GM12878 (cell line): ENCODE data around the gene FBXW8. TPM values are rescaled to one million over a fixed set of nuclear protein-coding genes. Genes with fewer than 3 reads are reported as not detected.

Experiments
- ATAC-seq: fragments of 200-7000 bp; cut with Tn5 transposase; 3 replicates; pipeline ENCODE4 v1.9.1; 2020; ENCODE audit warnings: mild to moderate bottlenecking, moderate library complexity
- BruUV-seq: library from RNA; stranded (reverse); fragments of 400-500 nt; replicated peaks from 2 replicates; lab custom pipeline; 2021; lab: Mats Ljungman, UMichigan
- CTCF ChIA-PET: fragments of 300-600 bp; sonication (Branson Sonifier 250); formaldehyde crosslinking; extraction: SDS; loops from one replicate; lab custom pipeline; 2021; ENCODE audit warnings: inconsistent platforms; lab: Yijun Ruan, JAX
- POLR2A ChIA-PET: fragments of 350-600 bp; formaldehyde crosslinking; extraction: SDS; loops from one replicate; lab custom pipeline; 2021; ENCODE audit warnings: inconsistent platforms; lab: Charles Lee
- RAD21 ChIA-PET: fragments of 300-600 bp; sonication (Branson Sonifier 250); formaldehyde crosslinking; loops from one replicate; lab custom pipeline; 2023; ENCODE audit warnings: antibody characterized with exemption; ENCODE audit not compliant: unreplicated experiment; lab: Charles Lee
- SMC1A ChIA-PET: fragments of 300-600 bp; sonication (Branson Sonifier 250); formaldehyde crosslinking; loops from one replicate; lab custom pipeline; 2023; ENCODE audit not compliant: unreplicated experiment, uncharacterized antibody; lab: Charles Lee
- DNase-seq: peaks from one replicate; pipeline ENCODE4 v3.0.0-alpha.2; 2011; ENCODE audit warnings: low read depth, low spot score
- FAIRE-seq: peaks from 3 replicates; lab custom pipeline; 2011; peaks lifted over from hg19 to GRCh38; lab: Jason Lieb, UNC
- H2AFZ ChIP-seq: 2 replicates; pipeline ENCODE4 v1.6.0; 2011; ENCODE audit warnings: low read depth, low read length, control low read depth; ENCODE audit not compliant: control insufficient read depth
- H3K27ac ChIP-seq: 2 replicates; pipeline ENCODE4 v1.5.1; 2011; ENCODE audit warnings: control low read depth; ENCODE audit not compliant: control insufficient read depth, insufficient read depth
- H3K27me3 ChIP-seq, 2 experiments: replicated peaks in 1 of 2; 2 replicates each; pipeline versions ENCODE4 v1.6.0 to v1.6.1; 2011; ENCODE audit warnings: low read length in 1 of 2; ENCODE audit not compliant: control insufficient read depth in 2 of 2, insufficient read depth in 2 of 2
- H3K36me3 ChIP-seq, 2 experiments: 2 replicates each; pipeline ENCODE4 v1.5.1; 2011; ENCODE audit warnings: low read length in 1 of 2; ENCODE audit not compliant: control insufficient read depth in 2 of 2, insufficient read depth in 2 of 2
- H3K4me1 ChIP-seq: 2 replicates; pipeline ENCODE4 v1.6.1; 2011; ENCODE audit warnings: mild to moderate bottlenecking, low read length, moderate library complexity, mixed read lengths; ENCODE audit not compliant: control insufficient read depth, insufficient read depth
- H3K4me2 ChIP-seq: 2 replicates; pipeline ENCODE4 v1.6.0; 2011; ENCODE audit warnings: control low read depth; ENCODE audit not compliant: control insufficient read depth, insufficient read depth
- H3K4me3 ChIP-seq: fragments of 200-600 bp; sonication (generic); 2 replicates; pipeline ENCODE4 v1.5.1; 2016
- H3K79me2 ChIP-seq: 2 replicates; pipeline ENCODE4 v1.6.0; 2011; ENCODE audit warnings: low read length; ENCODE audit not compliant: control insufficient read depth, insufficient read depth
- H3K9ac ChIP-seq: 2 replicates; pipeline ENCODE4 v1.8.0; 2011; ENCODE audit warnings: low read length, control low read depth, mixed read lengths; ENCODE audit not compliant: control insufficient read depth, insufficient read depth
- H3K9me3 ChIP-seq: replicated peaks from 3 replicates; pipeline ENCODE4 v1.5.1; 2011; ENCODE audit warnings: mild to moderate bottlenecking, low read length; ENCODE audit not compliant: control insufficient read depth, insufficient read depth
- H4K20me1 ChIP-seq: 2 replicates; pipeline ENCODE4 v1.6.0; 2011; ENCODE audit not compliant: control insufficient read depth, insufficient read depth
- ATF2 ChIP-seq: IDR thresholded peaks from 2 replicates; pipeline ENCODE4 v1.6.1; 2012; ENCODE audit warnings: low read length, inconsistent platforms
- BACH1 ChIP-seq: fragments of 450-650 bp; IDR thresholded peaks from 2 replicates; pipeline ENCODE4 v1.6.1; 2017; ENCODE audit warnings: mild to moderate bottlenecking, borderline replicate concordance
- BCL11A ChIP-seq: IDR thresholded peaks from 2 replicates; pipeline ENCODE4 v1.6.1; 2011; ENCODE audit warnings: low read depth, low read length
- BMI1 ChIP-seq: fragments of 450-650 bp; IDR thresholded peaks from 2 replicates; pipeline ENCODE4 v1.6.1; 2016; ENCODE audit warnings: mild to moderate bottlenecking, moderate library complexity, borderline replicate concordance
- CBX3 ChIP-seq: fragments of 200-600 bp; sonication (generic); IDR thresholded peaks from 2 replicates; pipeline ENCODE4 v1.6.1; 2016; ENCODE audit warnings: low read depth, borderline replicate concordance
- CHD2 ChIP-seq: IDR thresholded peaks from 2 replicates; pipeline ENCODE4 v1.6.1; 2011; ENCODE audit warnings: low read depth, low read length, improper control_type of control experiment, borderline replicate concordance
- CHD4 ChIP-seq: fragments of 200-600 bp; sonication (generic); IDR thresholded peaks from 2 replicates; pipeline ENCODE4 v1.6.1; 2016; ENCODE audit warnings: mild to moderate bottlenecking
- CREM ChIP-seq: IDR thresholded peaks from 2 replicates; pipeline ENCODE4 v1.6.1; 2014; ENCODE audit warnings: antibody characterized with exemption, low read depth
- GABPA ChIP-seq: IDR thresholded peaks from 2 replicates; pipeline ENCODE4 v1.6.1; 2014; ENCODE audit warnings: antibody characterized with exemption, low read depth, mild to moderate bottlenecking, inconsistent platforms
- HCFC1 ChIP-seq: fragments of 150-350 bp; IDR thresholded peaks from 2 replicates; pipeline ENCODE4 v1.6.1; 2014; ENCODE audit warnings: low read length
- IKZF2 ChIP-seq, 2 experiments: fragments of 450-650 bp; IDR thresholded peaks; 2 replicates each; pipeline ENCODE4 v1.6.1; 2017; ENCODE audit warnings: mild to moderate bottlenecking in 2 of 2, moderate library complexity in 2 of 2
- LARP7 ChIP-seq: fragments of 450-650 bp; IDR thresholded peaks from 2 replicates; pipeline ENCODE4 v1.6.1; 2017; ENCODE audit warnings: mild to moderate bottlenecking
- MTA3 ChIP-seq: IDR thresholded peaks from 2 replicates; pipeline ENCODE4 v1.6.1; 2012; ENCODE audit warnings: low read length, inconsistent platforms, borderline replicate concordance
- NBN ChIP-seq: fragments of 450-650 bp; IDR thresholded peaks from 2 replicates; pipeline ENCODE4 v1.6.1; 2016
- RAD51 ChIP-seq: fragments of 450-650 bp; IDR thresholded peaks from 2 replicates; pipeline ENCODE4 v1.6.1; 2016; ENCODE audit warnings: moderate library complexity, mild to moderate bottlenecking, inconsistent platforms
- RUNX3 ChIP-seq: IDR thresholded peaks from 2 replicates; pipeline ENCODE4 v1.6.1; 2012; ENCODE audit warnings: low read length, inconsistent platforms
- SMC3 ChIP-seq: IDR thresholded peaks from 2 replicates; pipeline ENCODE4 v1.6.1; 2011; ENCODE audit warnings: low read length, improper control_type of control experiment, borderline replicate concordance
- SREBF2 ChIP-seq: IDR thresholded peaks from 2 replicates; pipeline ENCODE4 v1.6.1; 2012; ENCODE audit warnings: mild to moderate bottlenecking, low read length
- TCF7 ChIP-seq: IDR thresholded peaks from 2 replicates; pipeline ENCODE4 v1.6.1; 2014; ENCODE audit warnings: antibody characterized with exemption, borderline replicate concordance
- ZNF217 ChIP-seq: fragments of 450-650 bp; IDR thresholded peaks from 2 replicates; pipeline ENCODE4 v1.6.1; 2017; ENCODE audit warnings: antibody characterized with exemption, mild to moderate bottlenecking
- ZZZ3 ChIP-seq: IDR thresholded peaks from 2 replicates; pipeline ENCODE4 v1.6.1; 2011; ENCODE audit warnings: low read depth; ENCODE audit not compliant: control insufficient read depth, insufficient read length
- WGBS: methylation state at CpG from one replicate; pipeline ENCODE4 v1.1.6; 2016; ENCODE audit warnings: low lambda C conversion rate; ENCODE audit not compliant: insufficient replicate concordance, insufficient coverage; ENCODE audit errors: missing lambda C conversion rate; 5-methylcytosine and 5-hydroxymethylcytosine counted together
- in situ Hi-C: fragments of 300-500 bp; cut with MboI; formaldehyde crosslinking; loops from 9 replicates; pipeline ENCODE4 v1.14.3; 2018; ENCODE audit warnings: mixed read lengths
- intact Hi-C: fragments of 100-400 bp; cut with micrococcal nuclease; formaldehyde crosslinking; loops from one replicate; pipeline ENCODE4 v1.14.2; 2022; ENCODE audit not compliant: unreplicated experiment
- polyA plus RNA-seq, 11 experiments: library from polyadenylated mRNA; depleted of rRNA in 4 of 11; unstranded in 6 of 11; stranded (reverse) in 5 of 11; fragments of >200 nt; fragmentation: Nextera tagmentation in 4 of 11; fragmentation: Illumina TruSeq in 1 of 11; extraction: Ambion mirVana in 4 of 11; extraction: Trizol in 1 of 11; gene quantifications; 1 replicate in 1 of 11; 2 replicates in 10 of 11; pipeline versions ENCODE4 v1.2.1 to v1.2.3, GENCODE V29; 2011 to 2016; ENCODE audit warnings: inconsistent platforms in 2 of 11, missing spikeins in 2 of 11, low read depth in 1 of 11
- total RNA-seq, 4 experiments: library from RNA; depleted of rRNA in 3 of 4; stranded (reverse); fragments of >200 nt in 3 of 4; fragmentation: Illumina TruSeq in 1 of 4; extraction: Trizol in 1 of 4; gene quantifications; 2 replicates each; pipeline versions ENCODE4 v1.2.1 to v1.2.3, GENCODE V29; 2013 to 2021

The FBXW8 gene
- total and polyA plus RNA-seq, 10 of the 15 experiments (the other 5 are each of a cell fraction or from before 2014, with no cell fraction given), result 0.49 to 7.5 (median 4.4) TPM

DNA sequence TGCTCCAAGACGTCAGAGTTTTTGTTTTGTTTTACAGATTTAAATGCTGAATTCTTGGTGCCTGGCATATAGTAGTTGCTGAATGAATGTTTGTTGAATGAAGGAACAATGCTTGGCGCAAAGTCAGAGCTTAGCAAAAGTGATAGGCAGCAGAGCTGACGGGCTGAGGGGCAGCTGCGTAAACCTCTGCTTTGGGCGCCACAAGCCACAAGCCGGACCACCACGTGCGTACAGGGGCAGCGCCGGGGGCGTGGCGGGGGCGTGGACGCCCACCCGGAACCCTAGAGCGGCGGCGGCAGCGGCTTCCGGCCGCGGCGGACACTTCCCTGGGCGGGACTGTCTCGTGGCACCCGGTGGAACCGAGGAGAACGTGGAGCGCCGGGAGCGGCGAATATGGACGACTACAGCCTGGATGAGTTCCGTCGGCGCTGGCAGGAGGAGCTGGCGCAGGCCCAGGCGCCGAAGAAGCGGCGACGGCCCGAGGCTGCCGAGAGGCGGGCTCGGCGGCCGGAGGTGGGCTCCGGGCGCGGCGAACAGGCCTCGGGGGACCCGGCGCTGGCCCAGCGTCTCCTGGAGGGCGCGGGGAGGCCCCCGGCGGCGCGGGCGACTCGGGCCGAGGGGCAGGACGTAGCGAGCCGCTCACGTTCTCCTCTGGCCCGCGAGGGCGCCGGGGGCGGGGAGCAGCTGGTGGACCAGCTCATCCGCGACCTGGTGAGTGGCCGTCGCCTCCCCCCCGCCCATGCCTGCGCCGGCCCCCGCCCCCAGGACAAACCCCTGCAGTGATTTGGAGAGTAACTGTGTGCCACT lies at the start of gene FBXW8 (continued):
- TF ChIP-seq ATF2 (no peak), HCFC1 (peak; percentile 67), BMI1 (no peak), TCF7 (no peak), CREM (no peak), NBN (no peak; the same call in 1 of the 2 replicates), SREBF2 (0 out of 2 replicates have a peak, but pooled peaks have one; percentile 15), BCL11A (0 out of 2 replicates have a peak, but pooled peaks have one; percentile 7), CBX3 (no peak), CHD4 (no peak), BACH1 (0 out of 2 replicates have a peak, but pooled peaks have one; percentile 37)
- TF ChIP-seq, all 136 proteins: peak for 44

DNA sequence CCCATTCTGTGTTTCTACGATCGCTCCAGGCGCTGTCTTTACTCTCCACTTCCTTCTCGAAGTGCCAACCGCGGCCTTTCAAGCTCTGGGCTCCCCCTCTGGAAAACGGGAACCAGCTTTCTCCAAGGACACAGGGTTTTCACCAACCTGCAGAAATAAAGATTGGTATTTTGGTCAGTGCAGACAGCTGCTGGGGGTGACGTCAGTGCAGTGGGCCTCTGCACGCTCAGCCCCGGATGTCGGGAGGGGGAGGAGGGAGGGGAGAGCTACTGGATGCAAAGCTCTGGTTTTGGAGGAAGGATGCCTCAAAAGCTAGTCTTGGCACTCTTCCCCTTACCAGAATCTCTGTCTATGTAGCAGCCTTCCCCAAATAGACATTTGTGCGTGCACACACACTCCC lies 49.4 kb upstream of the FBXW8 start:
- FAIRE-seq (peak; percentile 62), ATAC-seq (peak; percentile 91), DNase-seq (peak; percentile 43)
- Histone ChIP-seq H3K9ac (no peak overlapping the region), H3K27ac (no peak overlapping the region), H3K4me3 (peak overlapping the region; percentile 55; the same call in 1 of the 2 replicates), H3K79me2 (no peaks in the 10 kb centered on the region), H3K27me3 (no peaks in the 10 kb centered on the region), H3K4me1 (peaks cover 23% of the 10 kb centered on the region), H3K4me2 (peak overlapping the region; percentile 73), H3K36me3 (no peaks in the 10 kb centered on the region), H2AFZ (no peak overlapping the region), H4K20me1 (no peaks in the 10 kb centered on the region), H3K9me3 (no peaks in the 10 kb centered on the region)
- ChIA-PET POLR2A (interaction anchor here (0.6 to 1.1 kb wide), 2 partner anchors 42 to 51 kb away, joined by 4 to 6 read pairs; no protein-coding TSS in a partner anchor), CTCF (interaction anchor here (1.1 kb wide), 1 partner anchor 259 kb away, joined by 3 read pairs; no protein-coding TSS in a partner anchor), RAD21 (interaction anchor here (1.1 kb wide), 1 partner anchor 259 kb away, joined by 3 read pairs; no protein-coding TSS in a partner anchor), SMC1A (interaction anchor here (0.6 kb wide), 1 partner anchor 1535 kb away, joined by 3 read pairs; no protein-coding TSS in a partner anchor)
- under 1% methylated on average over 12 of the region's 12 CpGs for WGBS
- intact Hi-C loops (no loop called here), in situ Hi-C loops (no loop called here)
- BruUV-seq, result no TSS peak
- TF ChIP-seq RUNX3, result peak; percentile 46; the same call in 1 of the 2 replicates
- TF ChIP-seq CHD2, result no peak
- peak; percentile 49 to 53 for TF ChIP-seq IKZF2 (IDR thresholded peaks at IDR 0.05)
- no peak for TF ChIP-seq LARP7
- TF ChIP-seq RAD51, result no peak
- no peak for TF ChIP-seq ZZZ3
- no peak for TF ChIP-seq SMC3
- TF ChIP-seq ZNF217, result no peak
- TF ChIP-seq GABPA, result no peak
- TF ChIP-seq MTA3, result no peak
